CD4-positive, alpha-beta T cell treated with Interleukin-6 at 100 ng/mL for 8 hours (primary cell): ENCODE measurements around the gene FCN3.
A peak's percentile ranks its signal among the peaks of the same experiment; 100 is the strongest.
"Not testable (repeated sequence)": the region's sequence is repeated elsewhere in the genome, so short reads cannot be mapped to it uniquely, and the experiment has no call there.

Experiments
- DNase-seq: peaks from one replicate; pipeline ENCODE4 v3.0.0-alpha.2; 2020; ENCODE audit warnings: mixed read lengths, low spot score

Gene FCN3

GRCh38 chr1:27374362-27375086 is at the start of gene FCN3:
FCN3 (minus strand) TSS chr1:27374824; CDS start chr1:27374818, 6 bp downstream.
- DNase-seq: no peak

GRCh38 chr1:27423709-27424108 is 49.1 kb upstream of the FCN3 start:
- DNase-seq: no peak

GRCh38 chr1:27418326-27419185 is 43.9 kb upstream of the FCN3 start:
- peak; percentile 54 for DNase-seq

- no peak for DNase-seq
Measured at GRCh38 chr1:27417713-27418112, 43.1 kb upstream of the FCN3 start.

GRCh38 chr1:27416387-27417111 is 41.9 kb upstream of the FCN3 start:
- DNase-seq: peak; percentile 68

- DNase-seq: no peak
Measured at GRCh38 chr1:27414091-27414490, 39.5 kb upstream of the FCN3 start.

- no peak for DNase-seq
Measured at GRCh38 chr1:27413004-27413403, 38.4 kb upstream of the FCN3 start.

- no peak for DNase-seq
Measured at GRCh38 chr1:27412502-27412901, 37.9 kb upstream of the FCN3 start.

- no peak for DNase-seq
Measured at GRCh38 chr1:27410709-27411108, 36.1 kb upstream of the FCN3 start.

GRCh38 chr1:27409669-27410068 is 35.0 kb upstream of the FCN3 start:
- no peak for DNase-seq

GRCh38 chr1:27408151-27408550 is 33.5 kb upstream of the FCN3 start:
- DNase-seq: no peak

GRCh38 chr1:27406791-27407190 is 32.2 kb upstream of the FCN3 start:
- DNase-seq: not testable (repeated sequence)

GRCh38 chr1:27406362-27406680 is 31.7 kb upstream of the FCN3 start:
- DNase-seq: no peak

GRCh38 chr1:27405598-27406361 is 31.2 kb upstream of the FCN3 start:
- not testable (repeated sequence) for DNase-seq

- no peak for DNase-seq
Measured at GRCh38 chr1:27405074-27405473, 30.4 kb upstream of the FCN3 start.

- no peak for DNase-seq
Measured at GRCh38 chr1:27403931-27404330, 29.3 kb upstream of the FCN3 start.

GRCh38 chr1:27403065-27403726 is 28.6 kb upstream of the FCN3 start:
- DNase-seq: peak; percentile 41

GRCh38 chr1:27402349-27402754 is 27.7 kb upstream of the FCN3 start:
- no peak for DNase-seq

GRCh38 chr1:27400963-27401341 is 26.3 kb upstream of the FCN3 start:
- no peak for DNase-seq

GRCh38 chr1:27400082-27400962 is 25.7 kb upstream of the FCN3 start:
- no peak for DNase-seq
